ENCODE measurements around the gene ZNRF1. TPM values are rescaled to one million over a fixed set of nuclear protein-coding genes. Genes with fewer than 3 reads are reported as not detected.

Gene ZNRF1
- total RNA-seq, 3 donors from 2014 or later (not counting 1 experiment from before 2014, with no cell fraction given) = 2.4 to 5.1 (median 3.4) TPM

DNA sequence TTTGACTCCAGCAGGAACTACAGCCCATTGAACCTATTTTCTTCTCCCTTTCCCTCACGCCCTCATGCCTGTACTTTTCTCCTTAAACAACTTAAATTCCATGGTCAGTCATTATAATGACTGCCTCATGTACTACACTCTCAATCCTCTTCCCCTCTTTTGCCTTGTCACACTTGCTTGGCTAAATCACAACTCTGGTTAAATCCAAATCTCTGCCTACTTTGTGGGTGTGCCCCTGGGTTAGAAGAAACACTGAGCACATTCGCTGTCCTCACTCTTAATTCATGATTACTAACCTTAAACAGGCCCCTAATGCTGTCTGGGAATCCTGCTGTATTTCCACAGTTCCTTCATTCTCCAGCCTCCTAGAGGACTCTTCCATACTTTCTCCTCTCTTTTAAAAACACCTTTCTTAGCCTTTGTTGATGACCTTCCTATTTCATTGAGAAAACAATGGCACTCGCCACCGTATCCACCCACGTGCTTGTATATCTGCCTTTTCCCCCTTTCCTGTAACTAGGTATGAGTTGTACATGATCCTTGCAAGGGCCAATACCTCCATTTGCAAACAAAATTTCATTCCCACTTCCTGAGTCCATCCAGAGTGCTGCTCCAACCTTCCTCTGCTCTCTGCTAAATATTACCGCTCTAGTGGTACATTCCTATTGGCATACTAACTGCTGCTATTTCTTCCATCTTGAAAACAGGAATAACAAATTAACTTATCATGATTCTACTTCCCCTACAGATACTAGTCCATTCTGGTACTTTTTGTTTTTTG is 28.9 kb downstream of the ZNRF1 start:
- Histone ChIP-seq H3K27me3 (ENCODE audit: control insufficient read depth, insufficient read depth, low read length) (no peaks in the 10 kb centered on the region), H3K36me3 (ENCODE audit: control insufficient read depth, insufficient read depth, low read length) (no peaks in the 10 kb centered on the region), H3K4me3 (ENCODE audit: low read length) (no peak overlapping the region), H3K4me1 (ENCODE audit: control insufficient read depth, insufficient read depth, low read length) (no peaks in the 10 kb centered on the region), H3K9me3 (ENCODE audit: control insufficient read depth, insufficient read depth, low read length) (no peaks in the 10 kb centered on the region), H3K27ac (ENCODE audit: low read length) (no peak overlapping the region)
- no peak overlapping the region for H3K4me3 Mint-ChIP-seq
- H3K9me3 Mint-ChIP-seq = no peaks in the 10 kb centered on the region
- no peak overlapping the region for H3K27ac Mint-ChIP-seq
- intact Hi-C loops (cut with micrococcal nuclease) = no loop called here
- H3K36me3 Mint-ChIP-seq = no peaks in the 10 kb centered on the region
- no peak for DNase-seq
- no peak for ATAC-seq
- no peak for TF ChIP-seq CTCF (IDR thresholded peaks at IDR 0.05)
- H3K4me1 Mint-ChIP-seq = peaks cover 0 to 5% of the 10 kb centered on the region in 2 donors
- WGBS (ENCODE audit: insufficient coverage) = 91% methylated on average over 6 of the region's 6 CpGs
- H3K27me3 Mint-ChIP-seq (ENCODE audit: low read depth in 2 of 2) = no peaks in the 10 kb centered on the region

- Mint-ChIP-seq H3K27me3 (ENCODE audit: low read depth in 2 of 2) (no peaks in the 10 kb centered on the region), H3K4me1 (peaks cover 0 to 5% of the 10 kb centered on the region in 2 donors), H3K36me3 (no peaks in the 10 kb centered on the region), H3K4me3 (no peak overlapping the region), H3K27ac (no peak overlapping the region), H3K9me3 (no peaks in the 10 kb centered on the region)
- TF ChIP-seq CTCF (IDR thresholded peaks at IDR 0.05) = no peak
- no peaks in the 10 kb centered on the region for H3K4me1 ChIP-seq (ENCODE audit: control insufficient read depth, insufficient read depth, low read length)
- H3K36me3 ChIP-seq (ENCODE audit: control insufficient read depth, insufficient read depth, low read length) = no peaks in the 10 kb centered on the region
- WGBS (ENCODE audit: insufficient coverage) = 76% methylated on average over 3 of the region's 4 CpGs
- intact Hi-C loops (cut with micrococcal nuclease) = no loop called here
- peak in 1 of 3 donors; percentile 14 for ATAC-seq
- H3K27ac ChIP-seq (ENCODE audit: low read length) = no peak overlapping the region
- no peak overlapping the region for H3K4me3 ChIP-seq (ENCODE audit: low read length)
- H3K27me3 ChIP-seq (ENCODE audit: control insufficient read depth, insufficient read depth, low read length) = no peaks in the 10 kb centered on the region
- DNase-seq = no peak
- H3K9me3 ChIP-seq (ENCODE audit: control insufficient read depth, insufficient read depth, low read length) = no peaks in the 10 kb centered on the region
These were observed 29.8 kb downstream of the ZNRF1 start for GRCh38 chr16:75028544-75029135.

GRCh38 chr16:75029854-75030253 is 31.0 kb downstream of the ZNRF1 start:
- Mint-ChIP-seq H3K27me3 (ENCODE audit: low read depth in 2 of 2) (no peaks in the 10 kb centered on the region), H3K4me3 (no peak overlapping the region), H3K27ac (no peak overlapping the region)

More at GRCh38 chr16:75029854-75030253, 31.0 kb downstream of the ZNRF1 start:
- intact Hi-C loops (cut with micrococcal nuclease) = no loop called here
- Histone ChIP-seq H3K4me3 (ENCODE audit: low read length) (no peak overlapping the region), H3K27me3 (ENCODE audit: control insufficient read depth, insufficient read depth, low read length) (no peaks in the 10 kb centered on the region), H3K9me3 (ENCODE audit: control insufficient read depth, insufficient read depth, low read length) (no peaks in the 10 kb centered on the region), H3K4me1 (ENCODE audit: control insufficient read depth, insufficient read depth, low read length) (no peaks in the 10 kb centered on the region), H3K36me3 (ENCODE audit: control insufficient read depth, insufficient read depth, low read length) (no peaks in the 10 kb centered on the region), H3K27ac (ENCODE audit: low read length) (no peak overlapping the region)
- Mint-ChIP-seq H3K4me1 (no peaks in the 10 kb centered on the region), H3K9me3 (no peaks in the 10 kb centered on the region), H3K36me3 (no peaks in the 10 kb centered on the region)
- TF ChIP-seq CTCF (IDR thresholded peaks at IDR 0.05) = no peak
- ATAC-seq (no peak), DNase-seq (no peak)
